ENCODE measurements around the gene MYLK. TPM values are rescaled to one million over a fixed set of nuclear protein-coding genes. Genes with fewer than 3 reads are reported as not detected.

The MYLK gene
- total RNA-seq, 1 donor from 2014 or later: 78.1 TPM

GRCh38 chr3:123790254-123791072 lies 93.7 kb downstream of the MYLK start:
- DNase-seq: no peak

- DNase-seq: no peak
Observed at GRCh38 chr3:123789760-123790159, 94.4 kb downstream of the MYLK start.

- DNase-seq: no peak
Observed at GRCh38 chr3:123789160-123789559, 95.0 kb downstream of the MYLK start.

DNA sequence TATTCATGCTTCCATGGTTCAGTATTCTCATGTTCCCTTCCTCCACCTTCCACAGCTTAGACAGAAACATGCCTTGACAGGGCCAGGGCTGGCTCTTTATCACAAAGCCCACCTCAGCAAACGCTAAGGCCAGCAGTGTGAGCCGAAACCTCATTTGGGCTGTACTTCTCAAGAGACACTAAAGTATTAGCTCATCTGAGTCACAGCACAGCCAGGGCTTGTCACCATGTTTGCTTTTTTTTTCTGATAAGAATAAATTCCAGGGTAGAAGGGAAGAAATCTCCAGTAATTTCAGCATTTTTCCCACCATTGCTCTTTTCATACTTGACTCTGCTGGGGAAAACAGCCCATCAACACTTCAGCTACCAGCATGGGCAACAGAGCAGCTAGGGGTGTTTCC lies 95.4 kb downstream of the MYLK start:
- no peak for DNase-seq

DNA sequence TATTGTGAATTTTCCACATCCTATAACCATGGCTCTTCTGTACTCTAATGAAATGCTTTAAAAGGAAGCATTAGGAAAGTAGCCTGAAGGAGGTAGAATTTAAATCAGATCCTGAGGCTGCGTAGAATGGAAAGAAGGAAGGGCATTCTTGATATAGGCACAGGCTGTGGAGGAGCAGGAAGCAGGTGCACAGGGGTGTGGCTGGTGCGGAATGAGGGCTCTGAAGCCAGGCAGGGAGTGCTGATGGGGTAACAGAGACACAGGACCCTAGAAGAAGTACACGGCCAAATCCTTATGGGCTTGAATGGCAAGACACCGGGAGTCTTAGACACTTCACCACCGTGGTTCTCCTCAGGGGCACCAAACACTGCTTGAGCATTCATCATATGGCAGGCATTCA lies 97.0 kb downstream of the MYLK start:
- DNase-seq: no peak

DNA sequence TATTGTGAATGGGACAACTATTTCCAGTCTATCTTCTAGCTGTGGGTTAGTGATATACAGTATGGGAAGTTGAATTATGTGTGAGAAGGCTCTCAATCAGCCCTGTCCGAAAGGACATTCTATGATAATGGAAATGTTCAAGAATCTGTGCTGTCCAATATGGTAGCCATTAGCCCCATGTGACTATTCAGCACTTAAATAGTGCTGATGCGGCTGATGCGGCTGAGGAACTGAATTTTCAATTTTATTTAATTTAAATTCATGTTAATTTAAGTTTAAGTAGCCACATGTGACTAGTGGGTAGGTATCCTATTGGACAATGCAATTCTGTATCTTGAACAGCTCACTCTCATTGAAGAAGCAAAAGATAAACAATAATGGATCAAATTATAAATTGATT lies 98.5 kb downstream of the MYLK start:
- no peak for DNase-seq

DNA sequence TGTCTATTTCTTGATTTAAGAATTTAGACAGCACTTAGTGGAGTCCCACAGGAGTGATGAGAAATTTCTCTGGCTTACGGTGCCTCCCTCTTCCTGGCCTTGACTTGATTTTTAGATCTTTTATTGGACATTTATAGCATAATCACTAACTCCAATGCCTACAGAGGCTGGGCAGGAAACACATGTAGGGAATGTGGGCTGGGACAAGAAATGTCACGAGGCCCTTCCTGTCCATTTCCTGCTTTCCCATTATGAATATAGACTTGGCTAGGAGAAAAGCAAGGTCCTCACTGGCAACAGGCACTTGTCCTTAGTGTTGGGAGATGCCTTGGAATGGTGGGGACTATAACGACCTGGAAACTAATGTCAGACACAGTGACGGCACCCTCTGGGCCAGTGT lies 100.3 kb downstream of the MYLK start:
- DNase-seq: peak; percentile 91

GRCh38 chr3:123783050-123783689 lies 101.0 kb downstream of the MYLK start:
- DNase-seq: no peak

- DNase-seq: no peak
Observed at GRCh38 chr3:123782488-123782887, 101.6 kb downstream of the MYLK start.

- no peak for DNase-seq
Observed at GRCh38 chr3:123781571-123782275, 102.4 kb downstream of the MYLK start.

DNA sequence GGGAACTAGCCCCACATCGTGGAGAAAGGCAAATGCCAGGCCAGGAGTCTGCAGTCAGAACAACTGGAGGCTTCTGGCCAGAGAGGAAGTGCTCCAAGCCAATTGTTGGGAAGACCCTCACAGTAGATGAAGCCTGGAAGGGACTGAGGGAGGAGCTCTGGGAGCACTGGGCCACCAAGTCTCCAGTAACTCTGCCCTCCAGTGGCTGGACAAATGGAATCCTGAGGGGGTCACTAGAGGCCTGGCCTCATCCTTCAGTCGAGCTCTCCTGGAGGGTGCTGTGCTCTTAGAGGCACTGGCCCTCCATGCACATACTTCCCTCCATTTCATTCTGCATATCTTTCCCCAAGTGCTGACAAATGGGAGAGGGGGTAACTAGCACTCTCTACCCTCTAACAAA lies 103.0 kb downstream of the MYLK start:
- no peak for DNase-seq

GRCh38 chr3:123780656-123781055 lies 103.5 kb downstream of the MYLK start:
- no peak for DNase-seq

GRCh38 chr3:123779655-123780231 lies 104.4 kb downstream of the MYLK start:
- no peak for DNase-seq

DNA sequence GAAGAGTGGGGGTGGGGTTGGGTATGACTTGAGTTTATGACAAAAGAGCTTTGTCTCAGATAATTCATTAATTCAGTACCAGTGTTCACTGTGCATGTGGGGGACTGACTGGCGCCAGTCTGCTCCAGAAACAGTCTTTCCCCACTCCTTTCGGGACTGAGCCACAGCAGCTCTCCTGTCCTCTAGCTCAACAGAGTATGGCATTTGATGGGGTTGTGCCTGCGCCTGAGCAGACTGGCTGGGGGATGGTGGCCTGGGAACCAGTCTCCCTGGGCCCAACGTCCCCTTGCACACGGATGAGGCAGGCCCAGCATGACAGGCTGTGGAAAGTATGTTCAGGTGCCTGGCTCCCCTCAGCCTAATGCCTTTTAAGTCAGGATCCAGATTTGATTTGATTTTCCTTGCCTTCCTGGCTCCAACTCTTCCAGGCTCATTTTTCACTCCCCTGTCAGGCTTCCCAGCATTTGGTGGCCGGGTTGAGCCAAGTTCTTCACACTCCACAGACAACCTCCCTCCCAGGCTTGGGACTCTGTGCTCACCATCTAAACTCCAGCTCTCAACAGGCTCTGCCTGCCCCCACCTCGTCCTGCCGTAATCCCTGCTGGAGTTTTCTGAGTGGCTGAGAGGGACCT lies 105.0 kb downstream of the MYLK start:
- DNase-seq: no peak

GRCh38 chr3:123778525-123778924 lies 105.6 kb downstream of the MYLK start:
- no peak for DNase-seq

DNA sequence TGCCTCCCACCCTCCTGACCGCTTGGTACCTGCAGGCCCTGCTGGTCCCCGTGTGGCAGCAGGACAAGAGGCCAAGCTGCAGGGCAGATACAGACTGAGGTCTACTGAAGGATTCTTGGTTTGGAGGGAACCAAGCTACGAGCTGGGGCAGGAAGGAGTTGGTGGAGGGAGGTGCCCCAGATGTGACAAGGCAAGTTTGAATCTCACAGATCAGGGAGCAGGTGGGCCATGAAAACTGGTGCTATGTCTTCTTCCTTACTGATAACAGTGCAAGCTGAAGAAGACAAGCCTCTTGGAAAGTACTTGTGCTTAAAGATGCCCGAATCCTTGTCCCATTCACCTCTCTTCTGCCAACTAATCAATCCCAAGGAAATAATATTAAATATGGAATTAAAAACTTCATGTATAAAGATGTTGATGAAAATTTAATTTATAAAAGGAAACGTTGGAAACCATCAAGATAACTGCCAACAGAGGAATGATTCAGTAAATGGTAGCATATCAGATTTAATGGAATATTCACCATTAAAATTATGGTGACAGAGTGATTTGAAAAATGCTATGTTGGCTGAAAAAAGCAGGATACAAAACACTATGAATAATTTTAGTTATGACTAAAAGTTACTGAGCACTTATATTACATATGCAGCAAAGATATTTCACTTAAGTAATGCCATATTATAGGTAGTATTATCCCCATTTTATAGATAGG lies 107.9 kb downstream of the MYLK start:
- DNase-seq: no peak

DNA sequence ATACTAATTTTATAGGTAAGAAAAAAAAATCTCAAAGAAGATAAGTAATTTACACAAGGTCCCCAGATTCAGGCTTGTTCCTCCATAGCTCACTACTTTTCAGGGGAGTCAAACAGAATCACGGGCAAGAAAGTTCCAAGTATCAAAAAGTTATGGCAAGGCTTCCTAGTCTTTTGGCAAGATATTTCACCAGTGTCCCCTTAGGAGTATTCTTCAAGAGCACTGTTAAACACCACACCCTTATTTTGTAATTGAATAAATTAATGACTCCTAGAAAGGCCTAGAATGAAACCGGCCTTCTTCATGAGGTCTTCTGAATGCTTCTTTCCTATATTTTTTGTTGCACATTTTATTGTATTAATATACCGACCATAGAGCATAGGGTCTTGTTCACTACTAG lies 109.7 kb downstream of the MYLK start:
- no peak for DNase-seq

DNA sequence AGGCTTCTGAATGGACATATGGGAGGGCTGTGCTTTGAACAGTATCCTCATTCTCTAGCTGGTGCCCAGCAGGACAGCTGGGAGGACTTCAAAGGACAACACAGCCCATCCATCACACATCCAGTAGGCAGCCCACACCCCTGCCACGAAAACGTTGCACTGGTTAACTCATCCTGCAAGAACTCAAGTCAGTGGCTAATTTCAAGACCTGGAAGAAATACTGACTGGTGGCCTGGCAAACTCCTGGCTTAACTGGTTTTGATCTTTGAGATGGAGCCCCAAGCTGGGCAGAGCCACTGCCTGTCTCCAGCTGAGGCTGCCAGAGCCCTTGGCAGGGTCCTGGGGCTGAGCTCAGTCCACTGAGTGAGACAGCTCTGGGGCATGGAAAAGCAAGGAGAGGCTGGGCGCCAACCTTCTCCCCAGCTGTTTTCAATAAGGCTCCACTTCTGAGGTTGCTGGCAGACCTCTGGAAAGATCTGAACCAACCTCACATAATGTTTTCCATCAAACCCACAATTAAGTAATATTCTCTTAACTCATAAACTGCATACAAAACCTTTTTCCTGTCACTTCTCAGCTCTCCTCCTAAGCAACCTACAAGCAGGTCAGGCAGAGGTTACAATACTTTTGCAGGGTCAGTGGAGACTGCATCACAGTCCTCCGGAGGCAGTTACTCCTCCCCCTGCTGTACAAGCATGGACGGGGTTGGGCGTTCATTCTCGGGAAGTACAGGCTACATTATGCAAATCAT lies 110.3 kb downstream of the MYLK start:
- no peak for DNase-seq

DNA sequence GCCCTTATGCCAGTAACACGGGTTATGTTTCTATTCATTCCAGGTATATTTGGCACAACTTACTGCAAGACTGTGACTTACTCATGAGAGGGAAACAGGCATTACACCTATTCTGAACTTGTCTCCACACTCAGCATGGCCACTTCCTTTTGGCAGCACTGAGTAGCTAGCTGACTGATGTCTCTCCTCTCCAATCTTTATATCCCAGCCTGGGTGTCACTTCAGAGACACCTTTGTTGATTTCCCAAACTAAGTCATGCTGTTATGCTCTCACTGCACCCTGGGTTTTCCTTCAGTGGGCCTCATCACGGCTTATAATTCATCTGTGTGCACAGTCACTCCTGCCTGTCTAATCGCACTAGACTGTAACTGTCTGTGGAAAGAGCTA lies 114.8 kb downstream of the MYLK start:
- no peak for DNase-seq

- no peak for DNase-seq
Observed at GRCh38 chr3:123768480-123769355, 115.4 kb downstream of the MYLK start.

Measured in dermis blood vessel endothelial cell (primary cell).